Activated CD4-positive, alpha-beta T cell treated with anti-CD3 and anti-CD28 coated beads, Interleukin-2, Interleukin-4, amounts not matched to agents 100 ng/mL and 50 ng/mL, durations not matched to agents 16 hours and 8 hours (primary cell): Measurements from ENCODE around the gene MBD6.

Experiments
- DNase-seq: peaks from one replicate; pipeline ENCODE4 v3.0.0-alpha.2; 2020; ENCODE audit warnings: low spot score

Gene MBD6

GRCh38 chr12:57576613-57577160 lies 54.1 kb downstream of the MBD6 start:
- DNase-seq: no peak

GRCh38 chr12:57577981-57578758 lies 55.5 kb downstream of the MBD6 start:
- DNase-seq: no peak

- DNase-seq: no peak
Observed at GRCh38 chr12:57579011-57579410, 56.4 kb downstream of the MBD6 start.
